T-cell (primary cell): ENCODE data around the gene KLC3. TPM values are rescaled to one million over a fixed set of nuclear protein-coding genes. Genes with fewer than 3 reads are reported as not detected.

Experiments
- ATAC-seq, 4 experiments: fragments of 200-7000 bp in 3 of 4; fragments of 150-1000 bp in 1 of 4; cut with Tn5 transposase; replicated peaks in 1 of 4; 1 replicate in 3 of 4; 2 replicates in 1 of 4; pipeline ENCODE4 v1.10.0; 2021; ENCODE audit warnings: moderate library complexity in 3 of 4, mild to moderate bottlenecking in 2 of 4, moderate number of reproducible peaks in 1 of 4
- CTCF ChIA-PET, 2 donors: fragments of 300-600 bp; sonication (Branson Sonifier 250); formaldehyde crosslinking; loops; one replicate each; lab custom pipeline; 2022; ENCODE audit warnings: antibody characterized with exemption in 2 of 2; lab: Charles Lee
- POLR2A ChIA-PET, 2 donors: fragments of 300-600 bp; sonication (Branson Sonifier 250); formaldehyde crosslinking; loops; one replicate each; lab custom pipeline; 2022; ENCODE audit warnings: antibody characterized with exemption in 2 of 2; lab: Charles Lee
- DNase-seq, 35 experiments: peaks; one replicate each; pipeline versions ENCODE4 v3.0.0 to v3.0.0-alpha.2; 2013 to 2023
- H3K27ac ChIP-seq: one replicate; pipeline ENCODE4 v1.5.1; 2013; ENCODE audit warnings: low read length
- H3K27me3 ChIP-seq, 2 experiments: replicated peaks in 1 of 2; 1 replicate in 1 of 2; 2 replicates in 1 of 2; pipeline versions ENCODE4 v1.6.1 to v1.7.0; 2013; ENCODE audit warnings: low read length in 1 of 2, mixed read lengths in 1 of 2; ENCODE audit not compliant: control insufficient read depth in 2 of 2, insufficient read depth in 2 of 2; ENCODE audit errors: extremely low read depth in 1 of 2
- H3K36me3 ChIP-seq, 2 donors: 1 replicate in 1 of 2; 2 replicates in 1 of 2; pipeline versions ENCODE4 v1.6.1 to v1.7.0; 2013; ENCODE audit warnings: low read length in 1 of 2; ENCODE audit not compliant: control insufficient read depth in 2 of 2, insufficient read depth in 1 of 2; ENCODE audit errors: extremely low read depth in 1 of 2
- H3K4me1 ChIP-seq, 2 experiments: 1 replicate in 1 of 2; 2 replicates in 1 of 2; pipeline versions ENCODE4 v1.6.1 to v1.7.0; 2013; ENCODE audit warnings: low read length in 2 of 2, mixed read lengths in 1 of 2; ENCODE audit not compliant: insufficient read depth in 2 of 2, control insufficient read depth in 1 of 2; ENCODE audit errors: extremely low read depth in 1 of 2
- H3K4me3 ChIP-seq, 2 donors: 1 replicate in 1 of 2; 2 replicates in 1 of 2; pipeline versions ENCODE4 v1.5.1 to v1.7.0; 2013; ENCODE audit warnings: mild to moderate bottlenecking in 2 of 2, low read length in 1 of 2, moderate library complexity in 1 of 2; ENCODE audit not compliant: control insufficient read depth in 1 of 2; ENCODE audit errors: extremely low read depth in 1 of 2
- H3K9me3 ChIP-seq: 2 replicates; pipeline ENCODE4 v1.7.0; 2013
- H3K27ac Mint-ChIP-seq, 2 donors: one replicate each; pipeline ENCODE4 v1.8.0; 2020 to 2021; ENCODE audit warnings: mild to moderate bottlenecking in 2 of 2, mixed read lengths in 2 of 2
- H3K27me3 Mint-ChIP-seq, 2 donors: one replicate each; pipeline ENCODE4 v1.8.0; 2021 to 2022; ENCODE audit warnings: mixed read lengths in 2 of 2
- H3K36me3 Mint-ChIP-seq: one replicate; pipeline ENCODE4 v1.8.0; 2021; ENCODE audit warnings: mixed read lengths
- H3K4me1 Mint-ChIP-seq, 3 donors: one replicate each; pipeline ENCODE4 v1.8.0; 2020 to 2022; ENCODE audit warnings: mixed read lengths in 3 of 3, mild to moderate bottlenecking in 1 of 3
- H3K4me3 Mint-ChIP-seq, 3 donors: one replicate each; pipeline ENCODE4 v1.8.0; 2020 to 2022; ENCODE audit warnings: mild to moderate bottlenecking in 3 of 3, mixed read lengths in 3 of 3, moderate library complexity in 3 of 3
- H3K9me3 Mint-ChIP-seq, 3 donors: one replicate each; pipeline ENCODE4 v1.8.0; 2020 to 2022; ENCODE audit warnings: mixed read lengths in 3 of 3
- WGBS: methylation state at CpG from one replicate; pipeline ENCODE4 v1.1.5; 2013; ENCODE audit warnings: missing lambda C conversion rate; ENCODE audit not compliant: insufficient coverage; 5-methylcytosine and 5-hydroxymethylcytosine counted together
- total RNA-seq, 35 experiments: library from RNA in 6 of 35; stranded (reverse) in 6 of 35; fragments of 120-200 nt in 1 of 35; gene quantifications; one replicate each; pipeline versions ENCODE4 v1.2.1 to v1.2.4 and lab custom pipeline; 2013 to 2026

The KLC3 gene
- total RNA-seq, result under 1 TPM in 1 of 5 donors, not detected in 4; 0.35 TPM
- total RNA-seq (2013), result not detected
- total RNA-seq (lab: John Stamatoyannopoulos, UW), result 0 to 0.34 (median 0.04) reads per million in 29 experiments

- Mint-ChIP-seq H3K4me3 (peak within 1 kb of the TSS; percentile 41 to 79 (median 53)), H3K27me3 (peaks cover 30 to 40% of the 10 kb centered on the region in 2 donors), H3K36me3 (no peaks in the 10 kb centered on the region), H3K27ac (no peak within 1 kb of the TSS), H3K9me3 (no peaks in the 10 kb centered on the region), H3K4me1 (peaks cover 6 to 16% (median 8%) of the 10 kb centered on the region in 3 donors)
- ATAC-seq (peak; percentile 22 to 72 (median 41)), DNase-seq (peak in 17 of 35 experiments; percentile 8 to 58 (median 25))
- H3K27me3 ChIP-seq, result peaks cover 8 to 80% of the 10 kb centered on the region in 2 experiments
- H3K36me3 ChIP-seq, result no peaks in the 10 kb centered on the region
- ChIA-PET CTCF (no interaction called here), POLR2A (no interaction called here)
- peak within 1 kb of the TSS in 1 of 2 donors; percentile 12 for H3K4me3 ChIP-seq
- H3K27ac ChIP-seq, result no peak within 1 kb of the TSS
- H3K4me1 ChIP-seq, result peaks cover 0 to 14% of the 10 kb centered on the region in 2 experiments
- 7% methylated on average over 33 of the region's 50 CpGs for WGBS
- no peaks in the 10 kb centered on the region for H3K9me3 ChIP-seq
These were observed at the start of gene KLC3 for GRCh38 chr19:45340232-45340898. KLC3 (plus strand) TSS chr19:45340750; CDS start chr19:45345542, 4,792 bp downstream.

GRCh38 chr19:45291834-45292233 is 48.7 kb upstream of the KLC3 start:
- ChIA-PET CTCF (no interaction called here), POLR2A (no interaction called here)
- Mint-ChIP-seq H3K36me3 (peaks cover 54% of the 10 kb centered on the region), H3K4me1 (no peaks in the 10 kb centered on the region), H3K9me3 (no peaks in the 10 kb centered on the region), H3K27ac (no peak overlapping the region), H3K4me3 (no peak overlapping the region), H3K27me3 (no peaks in the 10 kb centered on the region)
- WGBS, result 83% methylated on average over 1 of the region's 1 CpG
- DNase-seq (no peak), ATAC-seq (no peak)
- Histone ChIP-seq H3K4me3 (no peak overlapping the region), H3K27me3 (no peaks in the 10 kb centered on the region), H3K9me3 (no peaks in the 10 kb centered on the region), H3K36me3 (peaks cover 13 to 43% of the 10 kb centered on the region in 2 donors), H3K27ac (no peak overlapping the region), H3K4me1 (no peaks in the 10 kb centered on the region)

GRCh38 chr19:45293682-45294081 is 46.9 kb upstream of the KLC3 start:
- no peaks in the 10 kb centered on the region for H3K27me3 Mint-ChIP-seq
- no peaks in the 10 kb centered on the region for H3K4me1 ChIP-seq
- no peaks in the 10 kb centered on the region for H3K9me3 Mint-ChIP-seq
- DNase-seq, result no peak
- peaks cover 13 to 46% of the 10 kb centered on the region in 2 donors for H3K36me3 ChIP-seq
- no peak overlapping the region for H3K4me3 Mint-ChIP-seq
- ChIA-PET CTCF (no interaction called here), POLR2A (no interaction called here)
- WGBS, result 52% methylated on average over 2 of the region's 4 CpGs
- H3K27ac Mint-ChIP-seq, result no peak overlapping the region
- no peaks in the 10 kb centered on the region for H3K4me1 Mint-ChIP-seq
- H3K27ac ChIP-seq, result no peak overlapping the region
- no peak overlapping the region for H3K4me3 ChIP-seq
- ATAC-seq, result no peak
- H3K27me3 ChIP-seq, result no peaks in the 10 kb centered on the region
- no peaks in the 10 kb centered on the region for H3K9me3 ChIP-seq
- H3K36me3 Mint-ChIP-seq, result peaks cover 56% of the 10 kb centered on the region

GRCh38 chr19:45294291-45295029 is 46.1 kb upstream of the KLC3 start:
- CTCF ChIA-PET, result no interaction called here
- POLR2A ChIA-PET, result no interaction called here
- Histone ChIP-seq H3K4me3 (no peak overlapping the region), H3K27me3 (no peaks in the 10 kb centered on the region), H3K36me3 (peaks cover 13 to 50% of the 10 kb centered on the region in 2 donors), H3K4me1 (no peaks in the 10 kb centered on the region), H3K9me3 (no peaks in the 10 kb centered on the region), H3K27ac (no peak overlapping the region)
- DNase-seq (no peak), ATAC-seq (no peak)
- H3K27ac Mint-ChIP-seq, result no peak overlapping the region
- H3K4me3 Mint-ChIP-seq, result no peak overlapping the region
- H3K27me3 Mint-ChIP-seq, result no peaks in the 10 kb centered on the region
- H3K36me3 Mint-ChIP-seq, result peaks cover 59% of the 10 kb centered on the region
- 87% methylated on average over 9 of the region's 12 CpGs for WGBS
- H3K9me3 Mint-ChIP-seq, result no peaks in the 10 kb centered on the region
- H3K4me1 Mint-ChIP-seq, result no peaks in the 10 kb centered on the region

GRCh38 chr19:45295873-45296272 is 44.7 kb upstream of the KLC3 start:
- Histone ChIP-seq H3K36me3 (peaks cover 10 to 43% of the 10 kb centered on the region in 2 donors), H3K4me3 (no peak overlapping the region), H3K9me3 (no peaks in the 10 kb centered on the region), H3K4me1 (no peaks in the 10 kb centered on the region), H3K27ac (no peak overlapping the region), H3K27me3 (no peaks in the 10 kb centered on the region)
- no peak for DNase-seq
- Mint-ChIP-seq H3K9me3 (no peaks in the 10 kb centered on the region), H3K4me1 (no peaks in the 10 kb centered on the region), H3K27ac (no peak overlapping the region), H3K36me3 (peaks cover 60% of the 10 kb centered on the region), H3K27me3 (no peaks in the 10 kb centered on the region), H3K4me3 (no peak overlapping the region)
- ChIA-PET POLR2A (no interaction called here), CTCF (no interaction called here)
- no peak for ATAC-seq

GRCh38 chr19:45296355-45296754 is 44.2 kb upstream of the KLC3 start:
- H3K36me3 ChIP-seq, result peaks cover 9 to 39% of the 10 kb centered on the region in 2 donors
- H3K4me3 Mint-ChIP-seq, result no peak overlapping the region

More at GRCh38 chr19:45296355-45296754, 44.2 kb upstream of the KLC3 start:
- DNase-seq (no peak), ATAC-seq (no peak)
- Mint-ChIP-seq H3K9me3 (no peaks in the 10 kb centered on the region), H3K27ac (no peak overlapping the region), H3K4me1 (no peaks in the 10 kb centered on the region), H3K36me3 (peaks cover 57% of the 10 kb centered on the region), H3K27me3 (no peaks in the 10 kb centered on the region)
- Histone ChIP-seq H3K27ac (no peak overlapping the region), H3K9me3 (no peaks in the 10 kb centered on the region), H3K27me3 (no peaks in the 10 kb centered on the region), H3K4me1 (no peaks in the 10 kb centered on the region), H3K4me3 (no peak overlapping the region)
- WGBS, result 100% methylated on average over 2 of the region's 4 CpGs
- ChIA-PET CTCF (no interaction called here), POLR2A (interaction anchor here in 1 of 2 donors (0.6 kb wide), 1 partner anchor 322 kb away, joined by 3 read pairs; no protein-coding TSS in a partner anchor)
